Mammary epithelial cell (primary cell): ENCODE data around the gene TIMM21.

Source experiments
- EZH2 ChIP-seq: IDR thresholded peaks from 2 replicates; pipeline ENCODE4 v1.6.1; 2012; ENCODE audit warnings: low read length, inconsistent platforms, borderline replicate concordance
- TF ChIP-seq, protein P1 (sequence below), 2 donors: IDR thresholded peaks in 1 of 2; conservative IDR thresholded peaks in 1 of 2; 2 replicates each; pipeline ENCODE4 v1.5.1; 2011 to 2012; ENCODE audit warnings: inconsistent platforms in 2 of 2, low read length in 2 of 2, mild to moderate bottlenecking in 2 of 2, control low read depth in 1 of 2, low read depth in 1 of 2; ENCODE audit not compliant: insufficient read depth in 1 of 2; ENCODE audit errors: extremely low read depth in 1 of 2

DNA sequence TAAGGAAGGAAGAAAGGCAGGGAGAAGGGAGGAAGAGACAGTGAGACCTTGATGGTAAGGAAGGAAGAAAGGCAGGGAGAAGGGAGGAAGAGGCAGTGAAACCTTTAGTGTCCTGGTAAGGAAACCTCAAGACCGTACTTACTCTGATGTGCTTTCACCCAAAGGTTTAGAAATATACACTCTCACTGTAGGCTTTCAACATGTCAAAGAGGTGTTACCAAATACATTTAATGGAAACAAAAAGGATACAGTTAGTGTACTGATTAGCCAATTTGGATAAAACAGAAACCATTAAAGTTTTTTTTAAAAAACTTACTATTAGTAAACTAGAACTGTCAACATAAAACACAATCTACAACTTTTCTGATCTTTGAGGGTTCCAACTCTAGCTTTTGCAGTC, 7.7 kb upstream of the TIMM21 start:
- TF ChIP-seq, protein P1, sequence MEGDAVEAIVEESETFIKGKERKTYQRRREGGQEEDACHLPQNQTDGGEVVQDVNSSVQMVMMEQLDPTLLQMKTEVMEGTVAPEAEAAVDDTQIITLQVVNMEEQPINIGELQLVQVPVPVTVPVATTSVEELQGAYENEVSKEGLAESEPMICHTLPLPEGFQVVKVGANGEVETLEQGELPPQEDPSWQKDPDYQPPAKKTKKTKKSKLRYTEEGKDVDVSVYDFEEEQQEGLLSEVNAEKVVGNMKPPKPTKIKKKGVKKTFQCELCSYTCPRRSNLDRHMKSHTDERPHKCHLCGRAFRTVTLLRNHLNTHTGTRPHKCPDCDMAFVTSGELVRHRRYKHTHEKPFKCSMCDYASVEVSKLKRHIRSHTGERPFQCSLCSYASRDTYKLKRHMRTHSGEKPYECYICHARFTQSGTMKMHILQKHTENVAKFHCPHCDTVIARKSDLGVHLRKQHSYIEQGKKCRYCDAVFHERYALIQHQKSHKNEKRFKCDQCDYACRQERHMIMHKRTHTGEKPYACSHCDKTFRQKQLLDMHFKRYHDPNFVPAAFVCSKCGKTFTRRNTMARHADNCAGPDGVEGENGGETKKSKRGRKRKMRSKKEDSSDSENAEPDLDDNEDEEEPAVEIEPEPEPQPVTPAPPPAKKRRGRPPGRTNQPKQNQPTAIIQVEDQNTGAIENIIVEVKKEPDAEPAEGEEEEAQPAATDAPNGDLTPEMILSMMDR (conservative IDR thresholded peaks at IDR 0.05 in 1 of 2, IDR thresholded peaks at IDR 0.05 in 1 of 2; ENCODE audit: extremely low read depth in 1 of 2, insufficient read depth in 1 of 2, low read depth in 1 of 2, low read length in 2 of 2) = no peak
- no peak for TF ChIP-seq EZH2
